ENCODE results near the gene TGFB2.

DNA sequence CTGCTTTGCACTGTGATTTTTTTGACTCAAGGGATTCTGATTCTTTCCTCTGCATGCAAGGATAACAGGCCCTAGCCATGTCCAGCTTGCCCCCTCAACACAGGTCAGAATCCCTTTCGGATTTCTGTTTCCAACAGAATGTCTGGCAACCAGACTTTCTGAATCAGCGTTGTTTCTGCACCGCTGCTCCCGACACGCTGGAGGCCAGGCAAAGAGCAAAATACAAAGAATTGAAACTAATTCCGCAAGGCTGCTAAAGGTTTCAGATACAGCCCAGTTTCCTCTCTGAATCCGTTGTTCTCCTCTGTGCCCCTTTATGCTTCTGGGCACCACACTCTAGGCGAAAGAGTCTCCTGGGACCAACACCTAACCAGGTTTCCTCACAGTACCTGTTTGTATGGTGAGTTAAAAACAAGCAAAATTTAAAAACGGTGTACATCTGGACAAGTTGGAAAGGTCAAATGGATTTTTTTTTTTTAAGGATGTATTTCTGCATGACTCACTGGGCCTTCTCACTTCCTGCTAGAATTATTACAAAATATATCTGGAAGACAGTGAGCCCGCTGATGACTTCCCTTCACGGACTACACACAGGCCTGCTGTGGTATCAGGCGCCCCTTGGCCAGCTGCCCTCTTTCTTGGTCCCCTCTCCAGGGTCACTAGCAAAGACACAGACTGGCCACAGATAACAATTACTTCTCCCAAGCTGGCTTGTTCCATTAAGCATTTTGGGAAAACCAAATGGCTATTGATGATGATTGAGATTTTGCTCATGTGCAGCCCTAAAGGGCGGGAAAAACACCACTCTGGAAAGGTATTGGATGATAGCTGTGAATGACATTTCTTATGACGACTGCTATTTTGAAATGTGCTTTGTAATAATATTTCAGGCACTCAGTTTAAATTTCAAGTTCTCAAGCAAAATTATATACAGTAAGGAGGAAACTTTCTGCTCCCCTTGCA lies 118.3 kb downstream of the TGFB2 start:
- TF ChIP-seq, protein P1, sequence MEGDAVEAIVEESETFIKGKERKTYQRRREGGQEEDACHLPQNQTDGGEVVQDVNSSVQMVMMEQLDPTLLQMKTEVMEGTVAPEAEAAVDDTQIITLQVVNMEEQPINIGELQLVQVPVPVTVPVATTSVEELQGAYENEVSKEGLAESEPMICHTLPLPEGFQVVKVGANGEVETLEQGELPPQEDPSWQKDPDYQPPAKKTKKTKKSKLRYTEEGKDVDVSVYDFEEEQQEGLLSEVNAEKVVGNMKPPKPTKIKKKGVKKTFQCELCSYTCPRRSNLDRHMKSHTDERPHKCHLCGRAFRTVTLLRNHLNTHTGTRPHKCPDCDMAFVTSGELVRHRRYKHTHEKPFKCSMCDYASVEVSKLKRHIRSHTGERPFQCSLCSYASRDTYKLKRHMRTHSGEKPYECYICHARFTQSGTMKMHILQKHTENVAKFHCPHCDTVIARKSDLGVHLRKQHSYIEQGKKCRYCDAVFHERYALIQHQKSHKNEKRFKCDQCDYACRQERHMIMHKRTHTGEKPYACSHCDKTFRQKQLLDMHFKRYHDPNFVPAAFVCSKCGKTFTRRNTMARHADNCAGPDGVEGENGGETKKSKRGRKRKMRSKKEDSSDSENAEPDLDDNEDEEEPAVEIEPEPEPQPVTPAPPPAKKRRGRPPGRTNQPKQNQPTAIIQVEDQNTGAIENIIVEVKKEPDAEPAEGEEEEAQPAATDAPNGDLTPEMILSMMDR (IDR thresholded peaks at IDR 0.05 in 4 of 5, conservative IDR thresholded peaks at IDR 0.05 in 1 of 5), result no peak
- no peak for TF ChIP-seq POLR2A (IDR thresholded peaks at IDR 0.05)
